ENCODE results near the gene ATP2A2. TPM values are rescaled to one million over a fixed set of nuclear protein-coding genes. Genes with fewer than 3 reads are reported as not detected.

ATP2A2 gene
- polyA plus RNA-seq, 4 donors, result 133 to 166 (median 156) TPM

- no peak for DNase-seq (ENCODE audit: low read depth in 4 of 4, low spot score in 2 of 4)
Measured at GRCh38 chr12:110287986-110288385, 6.9 kb downstream of the ATP2A2 start.

GRCh38 chr12:110289044-110289710, 8.1 kb downstream of the ATP2A2 start:
- peak in 1 of 4 donors; percentile 26 for DNase-seq (ENCODE audit: low read depth in 4 of 4, low spot score in 2 of 4)

- DNase-seq (ENCODE audit: low read depth in 4 of 4, low spot score in 2 of 4), result no peak
Measured at GRCh38 chr12:110289711-110290078, 8.6 kb downstream of the ATP2A2 start.

GRCh38 chr12:110301065-110301806, 20.2 kb downstream of the ATP2A2 start:
- DNase-seq (ENCODE audit: low read depth in 4 of 4, low spot score in 2 of 4), result no peak

- no peak for DNase-seq (ENCODE audit: low read depth in 4 of 4, low spot score in 2 of 4)
Measured at GRCh38 chr12:110304061-110304551, 23.1 kb downstream of the ATP2A2 start.

- no peak for DNase-seq (ENCODE audit: low read depth in 4 of 4, low spot score in 2 of 4)
Measured at GRCh38 chr12:110307372-110307771, 26.3 kb downstream of the ATP2A2 start.

GRCh38 chr12:110310763-110311162, 29.7 kb downstream of the ATP2A2 start:
- no peak for DNase-seq (ENCODE audit: low read depth in 4 of 4, low spot score in 2 of 4)

GRCh38 chr12:110311903-110312302, 30.9 kb downstream of the ATP2A2 start:
- no peak for DNase-seq (ENCODE audit: low read depth in 4 of 4, low spot score in 2 of 4)

- no peak for DNase-seq (ENCODE audit: low read depth in 4 of 4, low spot score in 2 of 4)
Measured at GRCh38 chr12:110312581-110313360, 31.7 kb downstream of the ATP2A2 start.

GRCh38 chr12:110314308-110314707, 33.3 kb downstream of the ATP2A2 start:
- DNase-seq (ENCODE audit: low read depth in 4 of 4, low spot score in 2 of 4), result no peak

GRCh38 chr12:110316861-110317260, 35.8 kb downstream of the ATP2A2 start:
- DNase-seq (ENCODE audit: low read depth in 4 of 4, low spot score in 2 of 4), result no peak

GRCh38 chr12:110317911-110318310, 36.9 kb downstream of the ATP2A2 start:
- no peak for DNase-seq (ENCODE audit: low read depth in 4 of 4, low spot score in 2 of 4)

- DNase-seq (ENCODE audit: low read depth in 4 of 4, low spot score in 2 of 4), result no peak
Measured at GRCh38 chr12:110320550-110320949, 39.5 kb downstream of the ATP2A2 start.

GRCh38 chr12:110329710-110330109, 48.7 kb downstream of the ATP2A2 start:
- DNase-seq (ENCODE audit: low read depth in 4 of 4, low spot score in 2 of 4), result no peak

- no peak for DNase-seq (ENCODE audit: low read depth in 4 of 4, low spot score in 2 of 4)
Measured at GRCh38 chr12:110330124-110330523, 49.1 kb downstream of the ATP2A2 start.

- no peak for DNase-seq (ENCODE audit: low read depth in 4 of 4, low spot score in 2 of 4)
Measured at GRCh38 chr12:110330544-110330943, 49.5 kb downstream of the ATP2A2 start.

- no peak for DNase-seq (ENCODE audit: low read depth in 4 of 4, low spot score in 2 of 4)
Measured at GRCh38 chr12:110333201-110333600, 52.2 kb downstream of the ATP2A2 start.

- DNase-seq (ENCODE audit: low read depth in 4 of 4, low spot score in 2 of 4), result no peak
Measured at GRCh38 chr12:110335481-110336045, 54.5 kb downstream of the ATP2A2 start.

- DNase-seq (ENCODE audit: low read depth in 4 of 4, low spot score in 2 of 4), result no peak
Measured at GRCh38 chr12:110337912-110338710, 57.1 kb downstream of the ATP2A2 start.

- DNase-seq (ENCODE audit: low read depth in 4 of 4, low spot score in 2 of 4), result no peak
Measured at GRCh38 chr12:110338754-110339153, 57.7 kb downstream of the ATP2A2 start.

All from left renal cortex interstitium (tissue), 4 donors.